K562 (cell line): ENCODE data around the gene RBP3.

Experiments
- MTA3 ChIP-seq: fragments of 450-650 bp; formaldehyde crosslinking; IDR thresholded peaks from 2 replicates; pipeline ENCODE4 v1.6.1; 2017; ENCODE audit warnings: mild to moderate bottlenecking, borderline replicate concordance
- POLR2A ChIP-seq: fragments of 450-650 bp; conservative IDR thresholded peaks from 2 replicates; pipeline ENCODE4 v1.6.1; 2016
- ZNF444 ChIP-seq: fragments of 250-450 bp; sonication (Bioruptor Pico); IDR thresholded peaks from 2 replicates; pipeline ENCODE4 v1.4.0; 2020; ENCODE audit warnings: mild to moderate bottlenecking, moderate library complexity
- TF ChIP-seq, protein P1 (sequence below), 3 experiments: IDR thresholded peaks in 2 of 3; conservative IDR thresholded peaks in 1 of 3; 2 replicates each; pipeline ENCODE4 v1.5.1; 2011 to 2012; ENCODE audit warnings: low read length in 3 of 3, mild to moderate bottlenecking in 3 of 3, control low read depth in 2 of 3, improper control_type of control experiment in 1 of 3, inconsistent platforms in 1 of 3, low read depth in 1 of 3, mixed read lengths in 1 of 3, moderate library complexity in 1 of 3; ENCODE audit not compliant: insufficient read depth in 2 of 3

DNA sequence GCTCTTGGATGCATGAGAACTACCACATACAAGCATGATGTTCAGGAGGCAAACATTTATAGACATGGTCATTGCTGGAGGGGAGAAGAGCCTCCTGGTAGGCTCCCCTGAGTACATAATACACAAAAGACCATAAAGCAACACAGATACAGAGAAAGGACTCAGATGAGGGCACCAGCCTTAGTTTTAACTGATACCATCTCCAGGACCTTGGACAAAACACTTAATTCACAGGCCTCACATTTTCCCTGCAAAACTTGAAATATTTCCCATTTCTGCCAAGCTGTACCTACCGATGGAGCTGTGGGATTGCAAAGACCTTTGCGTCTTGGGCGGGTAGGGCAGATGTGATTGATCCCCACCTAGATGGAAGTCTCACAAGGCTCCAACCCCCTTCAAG, 52.6 kb downstream of the RBP3 start:
- no peak for TF ChIP-seq MTA3
- TF ChIP-seq ZNF444 (CRISPR knock-in tag), result no peak
- TF ChIP-seq, protein P1, sequence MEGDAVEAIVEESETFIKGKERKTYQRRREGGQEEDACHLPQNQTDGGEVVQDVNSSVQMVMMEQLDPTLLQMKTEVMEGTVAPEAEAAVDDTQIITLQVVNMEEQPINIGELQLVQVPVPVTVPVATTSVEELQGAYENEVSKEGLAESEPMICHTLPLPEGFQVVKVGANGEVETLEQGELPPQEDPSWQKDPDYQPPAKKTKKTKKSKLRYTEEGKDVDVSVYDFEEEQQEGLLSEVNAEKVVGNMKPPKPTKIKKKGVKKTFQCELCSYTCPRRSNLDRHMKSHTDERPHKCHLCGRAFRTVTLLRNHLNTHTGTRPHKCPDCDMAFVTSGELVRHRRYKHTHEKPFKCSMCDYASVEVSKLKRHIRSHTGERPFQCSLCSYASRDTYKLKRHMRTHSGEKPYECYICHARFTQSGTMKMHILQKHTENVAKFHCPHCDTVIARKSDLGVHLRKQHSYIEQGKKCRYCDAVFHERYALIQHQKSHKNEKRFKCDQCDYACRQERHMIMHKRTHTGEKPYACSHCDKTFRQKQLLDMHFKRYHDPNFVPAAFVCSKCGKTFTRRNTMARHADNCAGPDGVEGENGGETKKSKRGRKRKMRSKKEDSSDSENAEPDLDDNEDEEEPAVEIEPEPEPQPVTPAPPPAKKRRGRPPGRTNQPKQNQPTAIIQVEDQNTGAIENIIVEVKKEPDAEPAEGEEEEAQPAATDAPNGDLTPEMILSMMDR (IDR thresholded peaks at IDR 0.05 in 2 of 3, conservative IDR thresholded peaks at IDR 0.05 in 1 of 3; ENCODE audit: insufficient read depth in 2 of 3, low read depth in 1 of 3, low read length in 3 of 3), result no peak
- no peak for TF ChIP-seq POLR2A
